ENCODE results near the gene LRRC8A. TPM values are rescaled to one million over a fixed set of nuclear protein-coding genes. Genes with fewer than 3 reads are reported as not detected.
"Not testable (repeated sequence)": the region's sequence is repeated elsewhere in the genome, so short reads cannot be mapped to it uniquely, and the experiment has no call there.

The LRRC8A gene
- total RNA-seq, 3 donors from 2014 or later, result 25.3 to 48.5 (median 25.4) TPM

DNA sequence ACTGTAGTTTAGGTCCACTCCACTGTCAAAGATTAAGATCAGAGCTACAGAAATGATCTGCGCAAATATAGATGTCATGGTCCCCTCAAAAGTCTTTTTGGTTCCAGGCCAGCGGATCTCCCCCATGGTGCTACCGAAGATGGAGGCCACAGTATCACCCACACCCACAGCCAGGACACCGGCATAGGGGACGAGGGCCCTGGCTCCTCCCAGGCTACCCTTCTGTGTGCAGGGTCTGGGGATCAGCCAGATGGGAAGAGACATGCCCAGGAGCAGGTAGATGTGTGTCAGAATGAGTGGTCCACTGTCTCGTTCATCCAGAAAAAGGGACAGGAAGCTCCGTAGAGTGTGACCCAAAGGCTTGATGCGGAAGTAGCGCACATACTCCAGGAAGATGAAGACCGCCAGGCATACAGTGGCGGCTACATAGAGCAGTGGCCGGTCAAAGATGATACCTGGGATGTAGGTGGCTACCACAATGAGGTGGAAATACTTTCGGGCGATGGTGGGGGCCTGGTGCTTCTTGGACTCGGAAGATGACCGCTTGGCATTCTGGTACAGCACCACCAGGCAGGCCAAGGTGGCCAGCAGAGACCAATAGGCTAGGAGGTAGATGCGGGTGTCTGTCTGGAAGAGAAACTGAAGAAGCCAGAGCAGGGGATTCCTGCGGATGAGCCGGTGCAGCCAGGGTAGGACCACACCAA is 64.0 kb downstream of the LRRC8A start:
- peaks cover 11% of the 10 kb centered on the region for H3K4me1 ChIP-seq (ENCODE audit: low read depth)
- no peak for DNase-seq
- H3K4me3 ChIP-seq, result no peak overlapping the region
- TF ChIP-seq, protein P1, sequence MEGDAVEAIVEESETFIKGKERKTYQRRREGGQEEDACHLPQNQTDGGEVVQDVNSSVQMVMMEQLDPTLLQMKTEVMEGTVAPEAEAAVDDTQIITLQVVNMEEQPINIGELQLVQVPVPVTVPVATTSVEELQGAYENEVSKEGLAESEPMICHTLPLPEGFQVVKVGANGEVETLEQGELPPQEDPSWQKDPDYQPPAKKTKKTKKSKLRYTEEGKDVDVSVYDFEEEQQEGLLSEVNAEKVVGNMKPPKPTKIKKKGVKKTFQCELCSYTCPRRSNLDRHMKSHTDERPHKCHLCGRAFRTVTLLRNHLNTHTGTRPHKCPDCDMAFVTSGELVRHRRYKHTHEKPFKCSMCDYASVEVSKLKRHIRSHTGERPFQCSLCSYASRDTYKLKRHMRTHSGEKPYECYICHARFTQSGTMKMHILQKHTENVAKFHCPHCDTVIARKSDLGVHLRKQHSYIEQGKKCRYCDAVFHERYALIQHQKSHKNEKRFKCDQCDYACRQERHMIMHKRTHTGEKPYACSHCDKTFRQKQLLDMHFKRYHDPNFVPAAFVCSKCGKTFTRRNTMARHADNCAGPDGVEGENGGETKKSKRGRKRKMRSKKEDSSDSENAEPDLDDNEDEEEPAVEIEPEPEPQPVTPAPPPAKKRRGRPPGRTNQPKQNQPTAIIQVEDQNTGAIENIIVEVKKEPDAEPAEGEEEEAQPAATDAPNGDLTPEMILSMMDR (IDR thresholded peaks at IDR 0.05), result no peak
- ATAC-seq, result no peak
- H3K36me3 ChIP-seq (ENCODE audit: low read depth), result no peaks in the 10 kb centered on the region
- no peaks in the 10 kb centered on the region for H3K9me3 ChIP-seq
- intact Hi-C loops (cut with DNase I, micrococcal nuclease), result no loop called here

GRCh38 chr9:128946571-128947276 is 64.8 kb downstream of the LRRC8A start:
- intact Hi-C loops (cut with DNase I, micrococcal nuclease), result no loop called here
- ATAC-seq, result peak; percentile 59
- Histone ChIP-seq H3K36me3 (ENCODE audit: low read depth) (no peaks in the 10 kb centered on the region), H3K9me3 (no peaks in the 10 kb centered on the region), H3K4me1 (ENCODE audit: low read depth) (peaks cover 11% of the 10 kb centered on the region), H3K4me3 (peak overlapping the region; percentile 76)
- TF ChIP-seq, protein P1 (IDR thresholded peaks at IDR 0.05), result no peak
- DNase-seq, result no peak

GRCh38 chr9:128947277-128947526 is 65.3 kb downstream of the LRRC8A start:
- H3K4me3 ChIP-seq, result peak overlapping the region; percentile 76
- H3K9me3 ChIP-seq, result no peaks in the 10 kb centered on the region
- ATAC-seq, result peak; percentile 42
- H3K36me3 ChIP-seq (ENCODE audit: low read depth), result no peaks in the 10 kb centered on the region
- intact Hi-C loops (cut with DNase I, micrococcal nuclease), result no loop called here
- peaks cover 11% of the 10 kb centered on the region for H3K4me1 ChIP-seq (ENCODE audit: low read depth)
- no peak for DNase-seq
- TF ChIP-seq, protein P1 (IDR thresholded peaks at IDR 0.05), result no peak

GRCh38 chr9:128947527-128948301 is 65.8 kb downstream of the LRRC8A start, which contains the start of the genes DOLK and NUP188:
Gene DOLK (minus strand): TSS chr9:128947603. CDS start chr9:128947303, 300 bp downstream.
Gene NUP188 (plus strand): TSS chr9:128947699. CDS start chr9:128947720, 21 bp downstream.
- ATAC-seq (peak; percentile 96), DNase-seq (peak; percentile 97 to 99 (median 99))
- TF ChIP-seq, protein P1 (IDR thresholded peaks at IDR 0.05), result no peak
- Histone ChIP-seq H3K9me3 (no peaks in the 10 kb centered on the region), H3K4me3 (peak within 1 kb of the TSS; percentile 76), H3K4me1 (ENCODE audit: low read depth) (peaks cover 11% of the 10 kb centered on the region), H3K36me3 (ENCODE audit: low read depth) (no peaks in the 10 kb centered on the region)
- intact Hi-C loops (cut with DNase I, micrococcal nuclease), result no loop called here

DNA sequence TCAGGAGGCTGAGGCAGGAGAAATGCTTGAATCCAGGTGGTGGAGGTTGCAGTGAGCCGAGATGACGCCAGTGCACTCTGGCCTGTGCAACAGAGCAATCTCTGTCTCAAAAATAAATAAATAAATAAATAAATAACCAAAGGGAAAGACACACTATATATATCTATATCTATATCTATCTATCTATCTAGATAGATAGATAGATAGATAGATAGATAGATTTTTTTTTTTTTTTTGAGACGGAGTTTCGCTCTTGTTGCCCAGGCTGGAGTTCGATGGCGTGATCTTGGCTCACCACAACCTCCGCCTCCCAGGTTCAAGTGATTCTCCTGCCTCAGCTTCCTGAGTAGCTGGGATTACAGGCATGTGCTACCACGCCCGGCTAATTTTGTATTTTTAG is 79.5 kb downstream of the LRRC8A start:
- intact Hi-C loops (cut with DNase I, micrococcal nuclease); H3K36me3 ChIP-seq (ENCODE audit: low read depth); H3K4me3 ChIP-seq; ATAC-seq; H3K4me1 ChIP-seq (ENCODE audit: low read depth); H3K9me3 ChIP-seq; DNase-seq: not testable (repeated sequence)

Other genes with a start within 250 kb of the LRRC8A start
- 10 to 100 TPM; 36.7 to 46.3 (median 43.7) TPM for gene DYNC2I2, start 225.3 kb upstream of the LRRC8A start, total RNA-seq
- gene SET, start 192.9 kb upstream of the LRRC8A start, total RNA-seq, result 100 to 1,000 TPM; 174 to 272 (median 212) TPM
- gene PKN3, start 179.6 kb upstream of the LRRC8A start, total RNA-seq, result 1 to 10 TPM; 2.5 to 4.9 (median 3.8) TPM
- 10 to 100 TPM; 33.0 to 89.5 (median 76.8) TPM for gene ZDHHC12, start 158.0 kb upstream of the LRRC8A start, total RNA-seq
- gene ZER1, start 110.2 kb upstream of the LRRC8A start, total RNA-seq, result 10 to 100 TPM; 54.7 to 71.3 (median 68.8) TPM
- 10 to 100 TPM; 20.6 to 30.6 (median 25.9) TPM for gene TBC1D13, start 94.9 kb upstream of the LRRC8A start, total RNA-seq
- 10 to 100 TPM; 30.2 to 56.1 (median 37.9) TPM for gene ENDOG, start 63.6 kb upstream of the LRRC8A start, total RNA-seq
- gene SPOUT1, start 52.3 kb upstream of the LRRC8A start, total RNA-seq, result 10 to 100 TPM; 31.6 to 35.5 (median 31.7) TPM
- gene KYAT1, start 183 bp upstream of the LRRC8A start, total RNA-seq, result 1 to 10 TPM; 1.9 to 6.4 (median 2.9) TPM
- gene PHYHD1, start 38.8 kb downstream of the LRRC8A start, total RNA-seq, result 10 to 100 TPM in 1 of 3 donors, 1 to 10 TPM in 2; 2.2 to 19.0 (median 5.2) TPM
- gene DOLK, start 65.5 kb downstream of the LRRC8A start, total RNA-seq, result 1 to 10 TPM; 8.7 to 9.9 (median 9.7) TPM
- gene NUP188, start 65.6 kb downstream of the LRRC8A start, total RNA-seq, result 10 to 100 TPM; 24.4 to 36.7 (median 30.4) TPM
- gene SH3GLB2, start 146.2 kb downstream of the LRRC8A start, total RNA-seq, result 100 to 1,000 TPM; 107 to 158 (median 128) TPM
- 10 to 100 TPM; 56.2 to 89.4 (median 57.1) TPM for gene MIGA2, start 154.5 kb downstream of the LRRC8A start, total RNA-seq
- 10 to 100 TPM; 27.6 to 59.7 (median 48.3) TPM for gene DOLPP1, start 199.0 kb downstream of the LRRC8A start, total RNA-seq
- gene CRAT, start 228.7 kb downstream of the LRRC8A start, total RNA-seq, result 10 to 100 TPM; 62.0 to 86.5 (median 71.2) TPM
- 100 to 1,000 TPM in 2 of 3 donors, 10 to 100 TPM in 1; 95.3 to 109 (median 109) TPM for gene PTPA, start 229.3 kb downstream of the LRRC8A start, total RNA-seq

Data from mucosa of descending colon (tissue), 3 donors.